GM15510 (cell line): Measurements from ENCODE around the gene YBX1.

Source experiments
- POLR2A ChIP-seq: IDR thresholded peaks from 3 replicates; pipeline ENCODE4 v1.6.1; 2011; ENCODE audit warnings: borderline replicate concordance; ENCODE audit not compliant: insufficient read length; ENCODE audit errors: extremely low read depth

The YBX1 gene

GRCh38 chr1:42680055-42680454, 2.2 kb upstream of the YBX1 start:
- TF ChIP-seq POLR2A, result no peak

DNA sequence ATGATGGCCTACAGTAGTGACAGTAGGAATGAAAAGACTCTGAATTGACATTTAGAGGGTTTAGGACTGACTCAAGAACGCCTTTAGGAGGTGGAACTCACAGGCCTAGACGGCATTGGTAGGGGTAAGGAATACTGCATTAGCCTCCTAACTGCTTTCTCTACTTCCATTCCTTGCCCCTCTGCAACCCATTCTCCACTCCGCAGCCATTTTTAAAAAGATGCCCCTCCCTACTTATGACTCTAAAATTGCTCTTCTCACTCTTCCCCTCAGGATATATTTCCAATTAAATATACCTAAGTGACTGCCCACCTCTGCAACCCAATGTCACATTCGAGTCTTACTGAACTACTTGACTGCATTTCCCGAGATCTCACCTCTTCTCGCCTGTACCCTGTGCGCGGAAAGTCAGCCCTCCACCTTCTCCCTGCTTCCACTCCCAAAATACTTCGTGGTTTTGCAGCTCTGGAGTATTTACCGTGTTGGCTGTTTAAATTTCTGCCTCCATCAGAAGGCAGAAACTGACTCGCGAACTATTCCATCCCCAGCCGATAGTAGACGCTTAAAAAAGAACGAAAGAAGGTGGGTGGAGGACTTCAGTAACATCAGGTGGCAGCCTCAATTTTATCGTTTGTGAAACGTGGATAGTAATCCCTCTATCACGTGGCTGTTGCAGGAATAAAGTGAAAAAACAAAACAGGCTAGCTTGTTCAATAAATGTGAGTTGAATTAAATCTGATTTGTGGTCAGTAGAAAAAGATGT, 1.1 kb upstream of the YBX1 start:
- no peak for TF ChIP-seq POLR2A

GRCh38 chr1:42682739-42683531, 717 bp downstream of the YBX1 start:
- peak; percentile 62 for TF ChIP-seq POLR2A

DNA sequence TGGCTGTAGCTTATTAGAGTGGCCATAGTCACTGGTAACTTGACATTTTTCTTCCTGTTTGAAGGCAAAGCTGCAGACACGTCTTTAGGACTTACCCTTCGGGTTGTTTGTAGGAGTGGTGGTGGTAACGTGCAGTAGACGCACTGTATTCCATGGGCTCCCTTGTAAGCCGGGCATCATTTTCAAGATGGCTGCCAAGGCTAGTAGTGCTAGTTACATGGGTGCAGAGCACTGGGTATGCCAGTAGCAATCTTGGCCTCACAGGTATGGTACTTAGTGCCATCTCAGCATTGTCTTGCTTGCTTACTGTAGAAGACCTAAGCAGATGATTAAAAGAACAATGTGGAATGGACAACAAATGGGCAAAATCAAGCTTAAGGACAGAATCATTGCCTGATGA, 1.9 kb downstream of the YBX1 start:
- no peak for TF ChIP-seq POLR2A

- no peak for TF ChIP-seq POLR2A
These were observed 4.2 kb downstream of the YBX1 start for GRCh38 chr1:42686418-42686817.

GRCh38 chr1:42689912-42690311, 7.7 kb downstream of the YBX1 start:
- no peak for TF ChIP-seq POLR2A

DNA sequence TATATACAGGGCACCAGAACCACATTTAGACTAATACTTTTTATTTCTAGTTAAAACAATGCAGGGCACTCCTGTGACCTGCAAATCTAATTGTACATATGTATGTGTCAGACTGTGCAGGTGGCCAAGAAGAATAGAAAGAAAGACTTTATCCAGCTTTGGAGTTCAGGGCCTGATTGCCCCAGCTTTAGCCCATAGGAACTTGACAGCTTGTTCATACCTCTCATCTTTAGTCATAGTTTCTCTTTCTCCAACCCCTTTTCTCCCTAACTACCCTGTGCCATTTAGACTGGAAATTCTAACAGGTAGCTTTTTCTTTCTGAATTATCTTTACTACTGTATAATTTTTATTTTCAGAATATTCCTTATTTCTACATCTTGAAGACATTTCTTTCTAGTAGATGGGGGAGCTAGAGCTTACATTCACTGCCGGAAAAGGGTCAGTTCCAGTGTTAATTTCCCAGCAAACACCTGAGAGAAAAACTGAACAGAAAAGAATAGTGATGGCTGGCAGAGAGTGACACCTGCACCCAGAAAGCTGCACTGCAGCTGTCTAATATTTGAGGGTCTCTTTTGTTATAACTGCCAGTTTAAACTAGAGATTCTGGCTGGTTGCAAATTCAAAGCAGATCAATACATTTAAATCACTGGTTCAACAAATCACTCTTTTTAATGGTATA, 8.4 kb downstream of the YBX1 start:
- no peak for TF ChIP-seq POLR2A

DNA sequence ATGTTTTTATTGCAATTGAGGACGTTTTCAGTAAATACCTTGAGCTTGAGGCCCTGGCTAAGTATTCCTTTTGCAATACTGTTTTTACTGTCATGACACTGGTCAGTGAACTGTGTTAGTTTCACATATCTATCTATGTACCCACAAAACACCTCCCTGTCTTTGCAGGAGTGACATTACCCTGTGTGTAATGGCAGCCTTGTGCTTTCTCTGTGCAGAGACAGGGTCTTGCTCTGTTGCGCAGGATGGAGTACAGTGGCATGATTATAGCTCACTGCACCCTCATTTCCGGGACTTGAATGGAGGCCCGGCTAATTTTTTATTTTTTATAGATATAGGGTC, 8.9 kb downstream of the YBX1 start:
- no peak for TF ChIP-seq POLR2A

DNA sequence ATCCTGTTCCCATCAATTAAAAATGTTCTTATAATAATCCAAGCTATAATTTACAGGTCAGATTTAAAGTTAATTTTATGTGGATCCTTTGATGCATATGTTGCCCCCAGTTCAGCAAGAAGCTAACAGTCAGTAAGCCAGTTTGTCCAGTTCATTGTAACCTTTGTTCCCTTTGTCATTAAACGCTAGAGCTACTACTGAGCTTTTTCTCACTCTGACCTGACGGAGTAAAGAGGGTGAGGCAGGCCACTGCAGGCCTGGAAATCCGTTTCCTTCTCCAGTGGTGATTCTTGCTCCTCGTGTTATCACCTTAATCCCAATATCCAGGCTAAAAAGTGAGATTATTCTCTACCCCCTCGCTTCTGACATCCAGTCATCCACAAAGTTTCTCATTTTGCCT, 10.2 kb downstream of the YBX1 start:
- TF ChIP-seq POLR2A, result no peak

DNA sequence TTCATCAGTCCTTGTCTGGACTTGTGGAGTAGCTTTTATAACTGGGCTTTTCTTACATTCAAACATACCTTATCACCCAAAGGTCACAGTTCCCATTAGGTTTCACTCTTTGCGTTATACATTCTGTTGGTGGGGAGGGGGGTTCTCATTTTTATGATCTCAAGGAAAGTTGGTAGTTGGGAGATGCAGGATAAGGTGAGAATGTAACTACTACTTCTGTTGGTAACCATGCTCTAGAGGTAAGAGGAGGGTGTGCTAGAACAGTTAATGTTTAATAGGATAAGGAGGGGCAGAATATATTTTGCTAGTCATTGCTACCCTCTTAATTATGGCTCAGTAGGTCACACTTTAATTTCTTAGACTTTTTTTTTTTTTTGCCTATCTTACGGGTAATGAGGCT, 10.7 kb downstream of the YBX1 start:
- no peak for TF ChIP-seq POLR2A

DNA sequence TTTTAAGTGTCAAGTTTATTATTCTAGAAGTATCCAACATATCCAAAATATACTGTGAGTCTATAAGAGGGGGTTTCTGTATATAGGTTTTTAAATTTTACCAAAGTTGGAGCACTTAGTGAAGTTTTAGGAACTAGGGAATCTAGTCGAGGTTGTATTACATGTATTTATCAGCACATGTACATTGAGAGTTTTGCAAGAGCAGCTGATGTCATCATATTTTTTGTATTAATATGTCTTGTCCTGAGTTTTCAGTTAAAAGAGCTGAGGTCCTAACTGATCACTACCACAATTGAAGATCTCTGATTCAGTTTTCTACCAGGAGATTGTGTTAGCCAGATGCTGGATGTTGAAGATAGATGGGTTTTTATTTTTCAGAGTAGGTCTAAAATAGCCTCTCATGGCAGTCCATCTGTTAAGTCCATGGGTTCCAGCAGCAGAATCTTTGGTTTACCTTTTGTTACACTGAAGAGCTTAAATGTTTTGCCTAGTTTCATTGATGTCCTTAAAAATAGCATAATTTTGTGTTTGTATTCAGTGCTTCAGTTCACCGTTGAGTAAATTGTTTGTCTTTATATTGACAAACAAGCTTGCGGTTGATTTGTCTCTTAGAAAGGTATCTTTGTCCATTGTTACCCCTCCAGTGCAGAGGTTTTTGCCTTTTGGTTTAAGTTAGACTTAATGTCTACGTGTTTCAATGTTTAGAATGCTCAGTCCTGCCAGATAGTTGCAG, 16.0 kb downstream of the YBX1 start:
- TF ChIP-seq POLR2A, result no peak

GRCh38 chr1:42700006-42700405, 17.8 kb downstream of the YBX1 start:
- no peak for TF ChIP-seq POLR2A

DNA sequence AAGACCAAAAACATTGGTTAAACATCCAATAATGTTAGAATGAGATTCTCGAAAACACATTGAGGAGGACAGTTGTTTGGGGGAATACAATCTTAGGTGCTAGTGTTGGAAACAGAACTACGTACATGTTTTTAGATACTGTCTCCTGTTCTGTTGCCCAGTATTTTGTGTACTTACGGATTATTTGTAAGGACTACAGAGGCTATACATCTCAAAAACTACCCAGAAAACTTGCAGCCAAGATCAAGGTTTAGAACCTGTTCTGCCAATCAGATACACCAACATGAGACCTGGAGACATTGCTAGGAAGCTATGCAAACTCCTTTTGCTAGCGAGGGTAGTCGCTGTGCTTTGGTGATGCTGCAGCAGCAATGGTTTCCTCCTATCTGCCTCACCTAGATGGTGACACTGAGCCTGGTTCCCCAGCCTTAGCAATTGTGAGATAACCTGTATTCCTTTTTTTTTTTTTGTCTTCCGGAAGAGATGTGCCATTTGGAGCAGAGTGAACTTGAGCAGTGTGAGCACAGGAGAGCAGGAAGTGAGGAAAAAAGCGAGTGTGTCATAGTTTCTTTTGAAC, 21.8 kb downstream of the YBX1 start:
- peak; percentile 10 for TF ChIP-seq POLR2A

DNA sequence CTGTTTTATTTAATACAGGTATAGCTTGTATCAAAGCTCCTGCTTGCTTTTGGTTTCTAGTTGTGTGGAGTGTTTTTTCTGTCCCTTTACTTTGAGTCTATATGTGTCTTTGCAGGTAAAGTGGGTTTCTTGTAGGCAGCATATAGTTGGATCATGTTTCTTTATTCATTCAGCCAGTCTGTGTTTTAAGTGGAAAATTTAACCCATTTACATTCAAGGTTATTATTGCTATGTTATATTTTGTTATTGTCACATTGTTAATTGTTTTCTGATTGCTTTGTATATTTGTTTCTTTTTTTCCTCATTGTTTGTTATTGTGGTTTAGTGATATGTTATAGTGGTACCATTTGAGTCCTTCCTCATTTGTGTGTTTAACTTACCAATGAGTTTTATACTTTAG, 31.1 kb downstream of the YBX1 start:
- no peak for TF ChIP-seq POLR2A

- TF ChIP-seq POLR2A, result no peak
These were observed 38.6 kb downstream of the YBX1 start for GRCh38 chr1:42720868-42721267.

GRCh38 chr1:42721926-42722325, 39.7 kb downstream of the YBX1 start:
- TF ChIP-seq POLR2A, result no peak

- TF ChIP-seq POLR2A, result no peak
These were observed 41.3 kb downstream of the YBX1 start for GRCh38 chr1:42723511-42723910.
